NCI-H146 treated with DMSO at 0.1 percent for 48 hours (cell line): ENCODE data around the gene SMIM20.
"Not testable (repeated sequence)": the region's sequence is repeated elsewhere in the genome, so short reads cannot be mapped to it uniquely, and the experiment has no call there.

Experiments
- DNase-seq: peaks from one replicate; lab custom pipeline; 2025; ENCODE audit not compliant: unreplicated experiment; lab: John Stamatoyannopoulos, UW

SMIM20 gene

GRCh38 chr4:25890571-25891485 is 23.2 kb upstream of the SMIM20 start:
- no peak for DNase-seq

- no peak for DNase-seq
Observed at GRCh38 chr4:25892796-25893195, 21.2 kb upstream of the SMIM20 start.

GRCh38 chr4:25896776-25897539 is 17.1 kb upstream of the SMIM20 start:
- DNase-seq: peak; percentile 9

GRCh38 chr4:25900310-25900709 is 13.7 kb upstream of the SMIM20 start:
- DNase-seq: no peak

GRCh38 chr4:25901030-25901430 is 13.0 kb upstream of the SMIM20 start:
- no peak for DNase-seq

GRCh38 chr4:25903900-25904747 is 9.9 kb upstream of the SMIM20 start:
- no peak for DNase-seq

GRCh38 chr4:25904748-25905082 is 9.3 kb upstream of the SMIM20 start:
- DNase-seq: no peak

- DNase-seq: peak; percentile 45
Observed at GRCh38 chr4:25905371-25905770, 8.6 kb upstream of the SMIM20 start.

GRCh38 chr4:25906113-25906512 is 7.9 kb upstream of the SMIM20 start:
- not testable (repeated sequence) for DNase-seq

GRCh38 chr4:25908491-25908901 is 5.5 kb upstream of the SMIM20 start:
- no peak for DNase-seq

- no peak for DNase-seq
Observed at GRCh38 chr4:25911356-25911755, 2.7 kb upstream of the SMIM20 start.

- no peak for DNase-seq
Observed at GRCh38 chr4:25913056-25913850, 767 bp upstream of the SMIM20 start.

- no peak for DNase-seq
Observed at GRCh38 chr4:25914670-25915352, 791 bp downstream of the SMIM20 start.

GRCh38 chr4:25915353-25915705 is 1.3 kb downstream of the SMIM20 start:
- no peak for DNase-seq

GRCh38 chr4:25916870-25917269 is 2.9 kb downstream of the SMIM20 start:
- DNase-seq: no peak

- DNase-seq: peak; percentile 18
Observed at GRCh38 chr4:25919676-25920075, 5.7 kb downstream of the SMIM20 start.

GRCh38 chr4:25921922-25922321 is 7.9 kb downstream of the SMIM20 start:
- no peak for DNase-seq

GRCh38 chr4:25922812-25923369 is 8.9 kb downstream of the SMIM20 start:
- DNase-seq: no peak

GRCh38 chr4:25923745-25924144 is 9.7 kb downstream of the SMIM20 start:
- no peak for DNase-seq
